SK-N-SH treated with all-trans-retinoic acid at 6 μM for 48 hours (cell line): ENCODE results near the gene NANOGP8.

Source experiments
- ATAC-seq: fragments of 200-7000 bp; cut with Tn5 transposase; 3 replicates; pipeline ENCODE4 v1.9.1; 2020; ENCODE audit warnings: mild to moderate bottlenecking, moderate library complexity
- ARNTL ChIP-seq: fragments of 450-650 bp; formaldehyde crosslinking; IDR thresholded peaks from 2 replicates; pipeline ENCODE4 v1.5.0; 2020; ENCODE audit warnings: low read depth, mild to moderate bottlenecking, moderate library complexity, borderline replicate concordance
- BACH2 ChIP-seq: fragments of 250-450 bp; sonication (Bioruptor Pico); IDR thresholded peaks from 2 replicates; pipeline ENCODE4 v1.9.0; 2021; ENCODE audit warnings: mild to moderate bottlenecking, borderline replicate concordance
- CSDC2 ChIP-seq: fragments of 250-450 bp; sonication (Bioruptor Pico); IDR thresholded peaks from 2 replicates; pipeline ENCODE4 v1.5.0; 2020; ENCODE audit warnings: mild to moderate bottlenecking, moderate library complexity
- ESRRG ChIP-seq: fragments of 250-450 bp; sonication (Bioruptor Pico); IDR thresholded peaks from 2 replicates; pipeline ENCODE4 v1.6.1; 2021; ENCODE audit warnings: mild to moderate bottlenecking
- GLIS3 ChIP-seq: fragments of 250-450 bp; sonication (Bioruptor Pico); IDR thresholded peaks from 2 replicates; pipeline ENCODE4 v1.5.0; 2020; ENCODE audit warnings: mild to moderate bottlenecking, moderate library complexity
- ISL1 ChIP-seq: fragments of 250-450 bp; sonication (Bioruptor Pico); IDR thresholded peaks from 2 replicates; pipeline ENCODE4 v2.1.2; 2022; ENCODE audit warnings: mild to moderate bottlenecking, moderate library complexity
- OSR1 ChIP-seq: fragments of 250-450 bp; sonication (Bioruptor Pico); IDR thresholded peaks from 2 replicates; pipeline ENCODE4 v1.8.0; 2022; ENCODE audit warnings: moderate library complexity, mild to moderate bottlenecking, inconsistent platforms
- PPARA ChIP-seq: fragments of 250-450 bp; sonication (Bioruptor Pico); IDR thresholded peaks from 2 replicates; pipeline ENCODE4 v1.5.0; 2020; ENCODE audit warnings: mild to moderate bottlenecking, borderline replicate concordance
- SNAI2 ChIP-seq: fragments of 250-450 bp; sonication (Bioruptor Pico); IDR thresholded peaks from 2 replicates; pipeline ENCODE4 v1.5.0; 2020; ENCODE audit warnings: mild to moderate bottlenecking, moderate library complexity
- TCF4 ChIP-seq: fragments of 250-450 bp; sonication (Bioruptor Pico); IDR thresholded peaks from 2 replicates; pipeline ENCODE4 v1.8.0; 2021; ENCODE audit warnings: mild to moderate bottlenecking, moderate library complexity, borderline replicate concordance
- TOX ChIP-seq: fragments of 250-450 bp; sonication (Bioruptor Pico); IDR thresholded peaks from 2 replicates; pipeline ENCODE4 v1.8.0; 2021; ENCODE audit warnings: mild to moderate bottlenecking, moderate library complexity, borderline replicate concordance
- ZC3H10 ChIP-seq: fragments of 250-450 bp; sonication (Bioruptor Pico); IDR thresholded peaks from 2 replicates; pipeline ENCODE4 v1.5.1; 2021; ENCODE audit warnings: mild to moderate bottlenecking, moderate library complexity
- ZFP30 ChIP-seq: fragments of 450-650 bp; formaldehyde crosslinking; IDR thresholded peaks from 2 replicates; pipeline ENCODE4 v1.5.0; 2022; ENCODE audit warnings: mild to moderate bottlenecking, moderate library complexity
- ZNF70 ChIP-seq: fragments of 450-650 bp; formaldehyde crosslinking; IDR thresholded peaks from 2 replicates; pipeline ENCODE4 v1.5.0; 2020; ENCODE audit warnings: mild to moderate bottlenecking, moderate library complexity
- ZNF8 ChIP-seq: fragments of 450-650 bp; formaldehyde crosslinking; IDR thresholded peaks from 2 replicates; pipeline ENCODE4 v1.5.0; 2020; ENCODE audit warnings: mild to moderate bottlenecking, moderate library complexity
- TF ChIP-seq, protein P1 (sequence below): fragments of 250-450 bp; sonication (Bioruptor Pico); IDR thresholded peaks from 2 replicates; pipeline ENCODE4 v1.8.0; 2020; ENCODE audit warnings: mild to moderate bottlenecking, moderate library complexity, borderline replicate concordance
- TF ChIP-seq, protein P2 (sequence below): fragments of 250-450 bp; sonication (Bioruptor Pico); IDR thresholded peaks from 2 replicates; pipeline ENCODE4 v1.8.0; 2021; ENCODE audit warnings: low read depth, mild to moderate bottlenecking, moderate library complexity, borderline replicate concordance
- TF ChIP-seq, protein P3 (sequence below): fragments of 250-450 bp; sonication (Bioruptor Pico); IDR thresholded peaks from 2 replicates; pipeline ENCODE4 v1.5.1; 2021; ENCODE audit warnings: mild to moderate bottlenecking, moderate library complexity
- TF ChIP-seq, protein P4 (sequence below): fragments of 250-450 bp; sonication (Bioruptor Pico); IDR thresholded peaks from 2 replicates; pipeline ENCODE4 v1.5.0; 2020; ENCODE audit warnings: mild to moderate bottlenecking, moderate library complexity
- TF ChIP-seq, protein P5 (sequence below): fragments of 250-450 bp; sonication (Bioruptor Pico); IDR thresholded peaks from 2 replicates; pipeline ENCODE4 v1.5.1; 2020; ENCODE audit warnings: low read depth, mild to moderate bottlenecking, moderate library complexity

The NANOGP8 gene

DNA sequence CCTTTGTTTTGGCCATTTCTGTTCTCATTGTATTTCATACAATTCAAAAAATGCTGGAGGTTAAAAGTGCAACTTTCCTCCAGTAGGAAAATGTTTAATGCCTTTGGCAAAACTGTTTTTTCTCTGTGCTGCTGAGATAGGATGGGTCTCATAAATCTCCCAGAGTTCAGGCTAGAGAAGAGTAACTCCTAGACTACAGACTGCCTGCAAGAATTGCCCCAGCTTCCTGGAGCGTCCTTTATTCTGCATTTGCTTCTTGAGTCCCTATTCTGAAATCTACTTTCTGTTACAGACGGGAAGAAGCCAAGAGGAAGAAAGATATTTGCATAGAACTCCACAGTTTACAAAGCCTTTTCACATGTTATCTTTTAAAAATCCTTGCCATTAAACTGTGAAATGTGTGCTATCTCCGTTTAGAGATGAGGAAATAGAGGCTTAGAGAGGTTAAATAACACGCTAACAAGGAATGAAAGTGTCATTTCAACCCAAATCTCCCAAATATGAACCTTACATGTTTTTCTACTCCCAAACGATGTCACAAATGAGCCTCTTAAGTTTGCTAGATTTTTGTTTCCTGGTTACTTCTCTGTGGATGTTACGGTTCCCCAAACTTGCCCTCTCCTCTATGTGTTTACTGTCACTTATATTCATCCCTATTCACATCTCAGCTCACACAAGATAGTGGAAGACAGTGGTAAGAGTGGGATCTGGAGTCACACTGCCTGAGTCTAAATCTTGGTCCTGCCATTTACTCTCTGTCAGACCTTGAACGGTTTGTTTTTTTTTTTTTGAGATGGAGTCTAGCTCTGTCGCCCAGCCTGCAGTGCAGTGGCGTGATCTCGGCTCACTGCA, 17.4 kb downstream of the NANOGP8 start:
- no peak for ATAC-seq
- TF ChIP-seq ARNTL (CRISPR knock-in tag) = no peak
- no peak for TF ChIP-seq SNAI2 (CRISPR knock-in tag)
- TF ChIP-seq ZFP30 = no peak
- TF ChIP-seq ISL1 (CRISPR knock-in tag) = no peak
- TF ChIP-seq ESRRG (CRISPR knock-in tag) = no peak
- TF ChIP-seq, protein P1, sequence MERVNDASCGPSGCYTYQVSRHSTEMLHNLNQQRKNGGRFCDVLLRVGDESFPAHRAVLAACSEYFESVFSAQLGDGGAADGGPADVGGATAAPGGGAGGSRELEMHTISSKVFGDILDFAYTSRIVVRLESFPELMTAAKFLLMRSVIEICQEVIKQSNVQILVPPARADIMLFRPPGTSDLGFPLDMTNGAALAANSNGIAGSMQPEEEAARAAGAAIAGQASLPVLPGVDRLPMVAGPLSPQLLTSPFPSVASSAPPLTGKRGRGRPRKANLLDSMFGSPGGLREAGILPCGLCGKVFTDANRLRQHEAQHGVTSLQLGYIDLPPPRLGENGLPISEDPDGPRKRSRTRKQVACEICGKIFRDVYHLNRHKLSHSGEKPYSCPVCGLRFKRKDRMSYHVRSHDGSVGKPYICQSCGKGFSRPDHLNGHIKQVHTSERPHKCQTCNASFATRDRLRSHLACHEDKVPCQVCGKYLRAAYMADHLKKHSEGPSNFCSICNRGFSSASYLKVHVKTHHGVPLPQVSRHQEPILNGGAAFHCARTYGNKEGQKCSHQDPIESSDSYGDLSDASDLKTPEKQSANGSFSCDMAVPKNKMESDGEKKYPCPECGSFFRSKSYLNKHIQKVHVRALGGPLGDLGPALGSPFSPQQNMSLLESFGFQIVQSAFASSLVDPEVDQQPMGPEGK (CRISPR knock-in tag) = no peak
- no peak for TF ChIP-seq GLIS3 (CRISPR knock-in tag)
- TF ChIP-seq ZNF70 (CRISPR knock-in tag) = no peak
- no peak for TF ChIP-seq CSDC2
- TF ChIP-seq BACH2 (CRISPR knock-in tag) = no peak
- no peak for TF ChIP-seq TCF4 (CRISPR knock-in tag)

DNA sequence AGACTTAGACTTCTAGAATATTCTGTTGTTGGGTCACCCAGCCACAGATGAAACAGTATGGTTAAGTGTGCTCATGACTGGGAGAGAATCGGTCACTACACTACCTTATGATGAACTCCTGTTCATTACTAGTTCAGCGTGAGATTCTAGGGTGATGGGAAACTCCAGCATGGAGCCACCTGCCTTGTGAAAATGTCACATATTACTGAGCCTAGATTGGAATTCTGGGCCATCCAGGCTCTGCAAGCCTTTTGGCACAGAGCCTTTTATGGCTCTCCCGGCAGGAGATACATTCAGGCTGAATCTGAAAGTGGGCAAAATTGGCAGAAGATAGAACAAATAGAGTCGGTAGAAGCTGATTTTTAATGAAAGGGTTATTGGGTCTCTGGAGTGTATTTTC, 19.0 kb downstream of the NANOGP8 start:
- ATAC-seq = no peak
- TF ChIP-seq ISL1 (CRISPR knock-in tag) (no peak), BACH2 (CRISPR knock-in tag) (no peak), OSR1 (CRISPR knock-in tag) (no peak), SNAI2 (CRISPR knock-in tag) (no peak), ZNF8 (CRISPR knock-in tag) (no peak), TCF4 (CRISPR knock-in tag) (no peak), ARNTL (CRISPR knock-in tag) (no peak), PPARA (CRISPR knock-in tag) (no peak), CSDC2 (no peak), ZC3H10 (CRISPR knock-in tag) (no peak), ZFP30 (no peak), TOX (no peak)
- TF ChIP-seq, protein P2, sequence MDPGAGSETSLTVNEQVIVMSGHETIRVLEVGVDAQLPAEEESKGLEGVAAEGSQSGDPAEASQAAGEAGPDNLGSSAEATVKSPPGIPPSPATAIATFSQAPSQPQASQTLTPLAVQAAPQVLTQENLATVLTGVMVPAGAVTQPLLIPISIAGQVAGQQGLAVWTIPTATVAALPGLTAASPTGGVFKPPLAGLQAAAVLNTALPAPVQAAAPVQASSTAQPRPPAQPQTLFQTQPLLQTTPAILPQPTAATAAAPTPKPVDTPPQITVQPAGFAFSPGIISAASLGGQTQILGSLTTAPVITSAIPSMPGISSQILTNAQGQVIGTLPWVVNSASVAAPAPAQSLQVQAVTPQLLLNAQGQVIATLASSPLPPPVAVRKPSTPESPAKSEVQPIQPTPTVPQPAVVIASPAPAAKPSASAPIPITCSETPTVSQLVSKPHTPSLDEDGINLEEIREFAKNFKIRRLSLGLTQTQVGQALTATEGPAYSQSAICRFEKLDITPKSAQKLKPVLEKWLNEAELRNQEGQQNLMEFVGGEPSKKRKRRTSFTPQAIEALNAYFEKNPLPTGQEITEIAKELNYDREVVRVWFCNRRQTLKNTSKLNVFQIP (CRISPR knock-in tag) = no peak
- TF ChIP-seq, protein P3, sequence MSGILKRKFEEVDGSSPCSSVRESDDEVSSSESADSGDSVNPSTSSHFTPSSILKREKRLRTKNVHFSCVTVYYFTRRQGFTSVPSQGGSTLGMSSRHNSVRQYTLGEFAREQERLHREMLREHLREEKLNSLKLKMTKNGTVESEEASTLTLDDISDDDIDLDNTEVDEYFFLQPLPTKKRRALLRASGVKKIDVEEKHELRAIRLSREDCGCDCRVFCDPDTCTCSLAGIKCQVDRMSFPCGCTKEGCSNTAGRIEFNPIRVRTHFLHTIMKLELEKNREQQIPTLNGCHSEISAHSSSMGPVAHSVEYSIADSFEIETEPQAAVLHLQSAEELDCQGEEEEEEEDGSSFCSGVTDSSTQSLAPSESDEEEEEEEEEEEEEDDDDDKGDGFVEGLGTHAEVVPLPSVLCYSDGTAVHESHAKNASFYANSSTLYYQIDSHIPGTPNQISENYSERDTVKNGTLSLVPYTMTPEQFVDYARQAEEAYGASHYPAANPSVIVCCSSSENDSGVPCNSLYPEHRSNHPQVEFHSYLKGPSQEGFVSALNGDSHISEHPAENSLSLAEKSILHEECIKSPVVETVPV = no peak

DNA sequence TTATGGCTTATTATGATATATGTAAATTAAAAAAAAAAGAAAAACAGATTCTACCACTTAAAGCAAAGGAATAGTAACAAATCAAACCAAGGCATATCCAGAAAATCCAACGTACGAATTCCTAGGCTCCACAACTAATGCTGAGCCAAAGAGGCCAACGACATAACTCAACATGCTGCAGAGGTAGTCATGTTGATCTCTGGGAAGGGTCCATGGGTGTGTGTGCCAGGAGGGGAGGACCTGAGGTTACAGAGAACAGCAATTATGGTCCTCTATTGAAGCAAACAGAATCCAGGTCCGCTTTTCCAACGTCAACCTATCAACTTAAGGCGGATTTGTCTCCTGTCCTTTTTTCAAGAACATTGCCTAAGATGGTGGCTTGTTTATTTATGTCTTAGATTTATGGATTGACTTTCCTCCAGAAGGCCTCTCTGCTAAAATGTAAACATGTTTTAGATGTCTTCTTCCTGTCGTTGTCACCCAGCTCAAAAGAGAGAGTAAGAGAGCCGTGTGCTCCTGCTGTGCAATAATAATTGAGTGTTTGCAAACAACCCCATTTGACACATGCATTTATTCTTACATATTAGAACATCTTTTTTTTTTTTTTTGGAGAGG, 20.4 kb downstream of the NANOGP8 start:
- ATAC-seq = no peak
- no peak for TF ChIP-seq SNAI2 (CRISPR knock-in tag)
- TF ChIP-seq TCF4 (CRISPR knock-in tag) = no peak
- TF ChIP-seq ISL1 (CRISPR knock-in tag) = no peak
- TF ChIP-seq, protein P3 = no peak
- TF ChIP-seq, protein P1 (CRISPR knock-in tag) = no peak
- TF ChIP-seq, protein P4, sequence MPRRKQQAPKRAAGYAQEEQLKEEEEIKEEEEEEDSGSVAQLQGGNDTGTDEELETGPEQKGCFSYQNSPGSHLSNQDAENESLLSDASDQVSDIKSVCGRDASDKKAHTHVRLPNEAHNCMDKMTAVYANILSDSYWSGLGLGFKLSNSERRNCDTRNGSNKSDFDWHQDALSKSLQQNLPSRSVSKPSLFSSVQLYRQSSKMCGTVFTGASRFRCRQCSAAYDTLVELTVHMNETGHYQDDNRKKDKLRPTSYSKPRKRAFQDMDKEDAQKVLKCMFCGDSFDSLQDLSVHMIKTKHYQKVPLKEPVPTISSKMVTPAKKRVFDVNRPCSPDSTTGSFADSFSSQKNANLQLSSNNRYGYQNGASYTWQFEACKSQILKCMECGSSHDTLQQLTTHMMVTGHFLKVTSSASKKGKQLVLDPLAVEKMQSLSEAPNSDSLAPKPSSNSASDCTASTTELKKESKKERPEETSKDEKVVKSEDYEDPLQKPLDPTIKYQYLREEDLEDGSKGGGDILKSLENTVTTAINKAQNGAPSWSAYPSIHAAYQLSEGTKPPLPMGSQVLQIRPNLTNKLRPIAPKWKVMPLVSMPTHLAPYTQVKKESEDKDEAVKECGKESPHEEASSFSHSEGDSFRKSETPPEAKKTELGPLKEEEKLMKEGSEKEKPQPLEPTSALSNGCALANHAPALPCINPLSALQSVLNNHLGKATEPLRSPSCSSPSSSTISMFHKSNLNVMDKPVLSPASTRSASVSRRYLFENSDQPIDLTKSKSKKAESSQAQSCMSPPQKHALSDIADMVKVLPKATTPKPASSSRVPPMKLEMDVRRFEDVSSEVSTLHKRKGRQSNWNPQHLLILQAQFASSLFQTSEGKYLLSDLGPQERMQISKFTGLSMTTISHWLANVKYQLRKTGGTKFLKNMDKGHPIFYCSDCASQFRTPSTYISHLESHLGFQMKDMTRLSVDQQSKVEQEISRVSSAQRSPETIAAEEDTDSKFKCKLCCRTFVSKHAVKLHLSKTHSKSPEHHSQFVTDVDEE (CRISPR knock-in tag) = no peak
- TF ChIP-seq, protein P2 (CRISPR knock-in tag) = no peak
- TF ChIP-seq ARNTL (CRISPR knock-in tag) = no peak
- TF ChIP-seq ZNF70 (CRISPR knock-in tag) = no peak
- TF ChIP-seq, protein P5, sequence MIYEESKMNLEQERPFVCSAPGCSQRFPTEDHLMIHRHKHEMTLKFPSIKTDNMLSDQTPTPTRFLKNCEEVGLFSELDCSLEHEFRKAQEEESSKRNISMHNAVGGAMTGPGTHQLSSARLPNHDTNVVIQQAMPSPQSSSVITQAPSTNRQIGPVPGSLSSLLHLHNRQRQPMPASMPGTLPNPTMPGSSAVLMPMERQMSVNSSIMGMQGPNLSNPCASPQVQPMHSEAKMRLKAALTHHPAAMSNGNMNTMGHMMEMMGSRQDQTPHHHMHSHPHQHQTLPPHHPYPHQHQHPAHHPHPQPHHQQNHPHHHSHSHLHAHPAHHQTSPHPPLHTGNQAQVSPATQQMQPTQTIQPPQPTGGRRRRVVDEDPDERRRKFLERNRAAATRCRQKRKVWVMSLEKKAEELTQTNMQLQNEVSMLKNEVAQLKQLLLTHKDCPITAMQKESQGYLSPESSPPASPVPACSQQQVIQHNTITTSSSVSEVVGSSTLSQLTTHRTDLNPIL (CRISPR knock-in tag) = no peak
- no peak for TF ChIP-seq BACH2 (CRISPR knock-in tag)
- TF ChIP-seq GLIS3 (CRISPR knock-in tag) = no peak
